SK-N-SH treated with all-trans-retinoic acid at 6 μM for 48 hours (cell line): ENCODE data around the gene RNGTT.

Source experiments
- ARNTL ChIP-seq: fragments of 450-650 bp; formaldehyde crosslinking; IDR thresholded peaks from 2 replicates; pipeline ENCODE4 v1.5.0; 2020; ENCODE audit warnings: low read depth, mild to moderate bottlenecking, moderate library complexity, borderline replicate concordance
- GLIS3 ChIP-seq: fragments of 250-450 bp; sonication (Bioruptor Pico); IDR thresholded peaks from 2 replicates; pipeline ENCODE4 v1.5.0; 2020; ENCODE audit warnings: mild to moderate bottlenecking, moderate library complexity
- ISL1 ChIP-seq: fragments of 250-450 bp; sonication (Bioruptor Pico); IDR thresholded peaks from 2 replicates; pipeline ENCODE4 v2.1.2; 2022; ENCODE audit warnings: mild to moderate bottlenecking, moderate library complexity
- PPARA ChIP-seq: fragments of 250-450 bp; sonication (Bioruptor Pico); IDR thresholded peaks from 2 replicates; pipeline ENCODE4 v1.5.0; 2020; ENCODE audit warnings: mild to moderate bottlenecking, borderline replicate concordance
- TCF4 ChIP-seq: fragments of 250-450 bp; sonication (Bioruptor Pico); IDR thresholded peaks from 2 replicates; pipeline ENCODE4 v1.8.0; 2021; ENCODE audit warnings: mild to moderate bottlenecking, moderate library complexity, borderline replicate concordance
- TOX ChIP-seq: fragments of 250-450 bp; sonication (Bioruptor Pico); IDR thresholded peaks from 2 replicates; pipeline ENCODE4 v1.8.0; 2021; ENCODE audit warnings: mild to moderate bottlenecking, moderate library complexity, borderline replicate concordance
- ZFP3 ChIP-seq: fragments of 250-450 bp; sonication (Bioruptor Pico); IDR thresholded peaks from 2 replicates; pipeline ENCODE4 v1.5.0; 2020; ENCODE audit warnings: mild to moderate bottlenecking, moderate library complexity
- ZNF565 ChIP-seq: fragments of 450-650 bp; formaldehyde crosslinking; conservative IDR thresholded peaks from 2 replicates; pipeline ENCODE4 v1.5.0; 2020; ENCODE audit warnings: low read depth, mild to moderate bottlenecking, moderate library complexity
- TF ChIP-seq, protein P1 (sequence below): fragments of 250-450 bp; sonication (Bioruptor Pico); IDR thresholded peaks from 2 replicates; pipeline ENCODE4 v1.5.1; 2020; ENCODE audit warnings: low read depth, mild to moderate bottlenecking, moderate library complexity
- TF ChIP-seq, protein P2 (sequence below): fragments of 250-450 bp; sonication (Bioruptor Pico); IDR thresholded peaks from 2 replicates; pipeline ENCODE4 v1.5.1; 2021; ENCODE audit warnings: mild to moderate bottlenecking, moderate library complexity
- TF ChIP-seq, protein P3 (sequence below): fragments of 250-450 bp; sonication (Bioruptor Pico); IDR thresholded peaks from 2 replicates; pipeline ENCODE4 v1.8.0; 2020; ENCODE audit warnings: mild to moderate bottlenecking, moderate library complexity, borderline replicate concordance

DNA sequence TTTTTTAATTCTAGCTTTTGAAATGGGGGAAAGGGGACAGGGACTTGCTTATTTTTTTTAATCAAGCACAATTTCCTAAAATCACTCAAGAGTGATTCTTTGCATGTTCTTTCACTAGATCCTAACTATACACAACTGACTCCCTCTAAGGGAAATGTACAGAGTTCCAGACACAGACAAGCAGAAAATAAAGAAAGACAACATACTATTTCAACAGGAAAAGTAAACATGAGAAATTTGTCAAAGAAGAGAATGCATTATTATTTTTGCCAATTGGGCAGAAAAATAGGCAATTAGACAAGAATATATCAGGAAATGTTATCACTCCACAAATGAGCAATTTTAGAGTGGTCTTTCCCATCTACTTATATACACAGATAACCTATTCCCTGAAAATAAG lies 128.2 kb downstream of the RNGTT start:
- TF ChIP-seq, protein P1, sequence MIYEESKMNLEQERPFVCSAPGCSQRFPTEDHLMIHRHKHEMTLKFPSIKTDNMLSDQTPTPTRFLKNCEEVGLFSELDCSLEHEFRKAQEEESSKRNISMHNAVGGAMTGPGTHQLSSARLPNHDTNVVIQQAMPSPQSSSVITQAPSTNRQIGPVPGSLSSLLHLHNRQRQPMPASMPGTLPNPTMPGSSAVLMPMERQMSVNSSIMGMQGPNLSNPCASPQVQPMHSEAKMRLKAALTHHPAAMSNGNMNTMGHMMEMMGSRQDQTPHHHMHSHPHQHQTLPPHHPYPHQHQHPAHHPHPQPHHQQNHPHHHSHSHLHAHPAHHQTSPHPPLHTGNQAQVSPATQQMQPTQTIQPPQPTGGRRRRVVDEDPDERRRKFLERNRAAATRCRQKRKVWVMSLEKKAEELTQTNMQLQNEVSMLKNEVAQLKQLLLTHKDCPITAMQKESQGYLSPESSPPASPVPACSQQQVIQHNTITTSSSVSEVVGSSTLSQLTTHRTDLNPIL = no peak
- TF ChIP-seq ZNF565 (no peak), TOX (no peak), PPARA (CRISPR knock-in tag) (no peak), TCF4 (CRISPR knock-in tag) (no peak), ZFP3 (CRISPR knock-in tag) (no peak), GLIS3 (CRISPR knock-in tag) (no peak), ARNTL (no peak), ISL1 (CRISPR knock-in tag) (no peak)
- TF ChIP-seq, protein P2, sequence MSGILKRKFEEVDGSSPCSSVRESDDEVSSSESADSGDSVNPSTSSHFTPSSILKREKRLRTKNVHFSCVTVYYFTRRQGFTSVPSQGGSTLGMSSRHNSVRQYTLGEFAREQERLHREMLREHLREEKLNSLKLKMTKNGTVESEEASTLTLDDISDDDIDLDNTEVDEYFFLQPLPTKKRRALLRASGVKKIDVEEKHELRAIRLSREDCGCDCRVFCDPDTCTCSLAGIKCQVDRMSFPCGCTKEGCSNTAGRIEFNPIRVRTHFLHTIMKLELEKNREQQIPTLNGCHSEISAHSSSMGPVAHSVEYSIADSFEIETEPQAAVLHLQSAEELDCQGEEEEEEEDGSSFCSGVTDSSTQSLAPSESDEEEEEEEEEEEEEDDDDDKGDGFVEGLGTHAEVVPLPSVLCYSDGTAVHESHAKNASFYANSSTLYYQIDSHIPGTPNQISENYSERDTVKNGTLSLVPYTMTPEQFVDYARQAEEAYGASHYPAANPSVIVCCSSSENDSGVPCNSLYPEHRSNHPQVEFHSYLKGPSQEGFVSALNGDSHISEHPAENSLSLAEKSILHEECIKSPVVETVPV (CRISPR knock-in tag) = no peak
- TF ChIP-seq, protein P3, sequence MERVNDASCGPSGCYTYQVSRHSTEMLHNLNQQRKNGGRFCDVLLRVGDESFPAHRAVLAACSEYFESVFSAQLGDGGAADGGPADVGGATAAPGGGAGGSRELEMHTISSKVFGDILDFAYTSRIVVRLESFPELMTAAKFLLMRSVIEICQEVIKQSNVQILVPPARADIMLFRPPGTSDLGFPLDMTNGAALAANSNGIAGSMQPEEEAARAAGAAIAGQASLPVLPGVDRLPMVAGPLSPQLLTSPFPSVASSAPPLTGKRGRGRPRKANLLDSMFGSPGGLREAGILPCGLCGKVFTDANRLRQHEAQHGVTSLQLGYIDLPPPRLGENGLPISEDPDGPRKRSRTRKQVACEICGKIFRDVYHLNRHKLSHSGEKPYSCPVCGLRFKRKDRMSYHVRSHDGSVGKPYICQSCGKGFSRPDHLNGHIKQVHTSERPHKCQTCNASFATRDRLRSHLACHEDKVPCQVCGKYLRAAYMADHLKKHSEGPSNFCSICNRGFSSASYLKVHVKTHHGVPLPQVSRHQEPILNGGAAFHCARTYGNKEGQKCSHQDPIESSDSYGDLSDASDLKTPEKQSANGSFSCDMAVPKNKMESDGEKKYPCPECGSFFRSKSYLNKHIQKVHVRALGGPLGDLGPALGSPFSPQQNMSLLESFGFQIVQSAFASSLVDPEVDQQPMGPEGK (CRISPR knock-in tag) = no peak
